PC-3 (cell line): Measurements from ENCODE around the gene LAX1. TPM values are rescaled to one million over a fixed set of nuclear protein-coding genes. Genes with fewer than 3 reads are reported as not detected.

Experiments
- ATAC-seq: fragments of 200-7000 bp; cut with Tn5 transposase; 2 replicates; pipeline ENCODE4 v1.9.1; 2020; ENCODE audit warnings: mild to moderate bottlenecking, moderate library complexity
- BruUV-seq: library from RNA; stranded (reverse); fragments of 400-500 nt; replicated peaks from 2 replicates; lab custom pipeline; 2021; lab: Mats Ljungman, UMichigan
- CTCF ChIA-PET: fragments of 300-600 bp; sonication (Branson Sonifier 250); formaldehyde crosslinking; loops from one replicate; lab custom pipeline; 2022; ENCODE audit warnings: antibody characterized with exemption; lab: Charles Lee
- POLR2A ChIA-PET: fragments of 300-600 bp; sonication (Branson Sonifier 250); formaldehyde crosslinking; loops from one replicate; lab custom pipeline; 2022; ENCODE audit warnings: antibody characterized with exemption; ENCODE audit not compliant: unreplicated experiment; lab: Charles Lee
- DNase-seq: peaks from one replicate; pipeline ENCODE4 v3.0.0-alpha.2; 2015
- H2AFZ ChIP-seq: fragments of 300-600 bp; sonication (generic); 2 replicates; pipeline ENCODE4 v1.6.0; 2016; ENCODE audit warnings: antibody characterized with exemption, low read length
- H3F3A ChIP-seq: fragments of 300-600 bp; sonication (generic); one replicate; pipeline ENCODE4 v1.6.0; 2017; ENCODE audit warnings: antibody characterized with exemption, low read length, control low read depth, mild to moderate bottlenecking; ENCODE audit not compliant: unreplicated experiment
- H3K27ac ChIP-seq: fragments of 300-600 bp; sonication (generic); 2 replicates; pipeline ENCODE4 v1.5.1; 2016; ENCODE audit warnings: mild to moderate bottlenecking, low read length
- H3K27me3 ChIP-seq: fragments of 300-600 bp; sonication (generic); 2 replicates; pipeline ENCODE4 v1.6.1; 2016; ENCODE audit warnings: low read length, mixed read lengths
- H3K36me3 ChIP-seq: fragments of 300-600 bp; sonication (generic); 2 replicates; pipeline ENCODE4 v1.6.1; 2016; ENCODE audit warnings: low read depth, mixed run types, low read length, mixed read lengths
- H3K4me1 ChIP-seq: fragments of 300-600 bp; sonication (generic); 2 replicates; pipeline ENCODE4 v1.5.1; 2016; ENCODE audit warnings: low read length; ENCODE audit not compliant: insufficient read depth
- H3K4me2 ChIP-seq: fragments of 300-600 bp; sonication (generic); 2 replicates; pipeline ENCODE4 v1.6.0; 2016; ENCODE audit warnings: low read length
- H3K4me3 ChIP-seq: fragments of 300-600 bp; sonication (generic); 2 replicates; pipeline ENCODE4 v1.5.1; 2016; ENCODE audit warnings: mild to moderate bottlenecking, low read length, mixed read lengths
- H3K79me2 ChIP-seq: fragments of 300-600 bp; sonication (generic); 2 replicates; pipeline ENCODE4 v1.6.1; 2017; ENCODE audit warnings: low read length, mixed read lengths
- H3K9ac ChIP-seq: fragments of 300-600 bp; sonication (generic); 2 replicates; pipeline ENCODE4 v1.6.0; 2016; ENCODE audit warnings: mild to moderate bottlenecking, low read length
- H3K9me2 ChIP-seq: fragments of 300-600 bp; sonication (generic); replicated peaks from 2 replicates; pipeline ENCODE4 v1.6.1; 2016; ENCODE audit warnings: mixed run types, low read length, mixed read lengths
- H3K9me3 ChIP-seq: fragments of 300-600 bp; sonication (generic); 2 replicates; pipeline ENCODE4 v1.6.1; 2016; ENCODE audit warnings: low read length, mixed read lengths
- H4K20me1 ChIP-seq: fragments of 300-600 bp; sonication (generic); 2 replicates; pipeline ENCODE4 v1.6.1; 2016; ENCODE audit warnings: low read length, mixed read lengths
- EZH2 ChIP-seq: fragments of 300-600 bp; sonication (generic); IDR thresholded peaks from one replicate; pipeline ENCODE4 v1.6.1; 2017; ENCODE audit warnings: antibody characterized with exemption, mild to moderate bottlenecking, low read length; ENCODE audit not compliant: unreplicated experiment
- EZH2phosphoT487 ChIP-seq: fragments of 300-600 bp; sonication (generic); IDR thresholded peaks from 2 replicates; pipeline ENCODE4 v1.6.1; 2018; ENCODE audit warnings: mild to moderate bottlenecking, antibody characterized with exemption, low read length, borderline replicate concordance
- intact Hi-C: fragments of 100-400 bp; cut with micrococcal nuclease; formaldehyde crosslinking; loops from 2 replicates; pipeline ENCODE4 v1.9.0; 2023
- total RNA-seq: library from RNA; depleted of rRNA; stranded (reverse); fragments of >200 nt; gene quantifications from 2 replicates; pipeline ENCODE4 v1.2.3, GENCODE V29; 2014
- TF ChIP-seq, protein P1 (sequence below): fragments of 300-600 bp; sonication (generic); conservative IDR thresholded peaks from 2 replicates; pipeline ENCODE4 v1.5.1; 2017; ENCODE audit warnings: antibody characterized with exemption, low read depth, mild to moderate bottlenecking, low read length

Gene LAX1
- total RNA-seq, 1 experiment from 2014 or later = not detected

DNA sequence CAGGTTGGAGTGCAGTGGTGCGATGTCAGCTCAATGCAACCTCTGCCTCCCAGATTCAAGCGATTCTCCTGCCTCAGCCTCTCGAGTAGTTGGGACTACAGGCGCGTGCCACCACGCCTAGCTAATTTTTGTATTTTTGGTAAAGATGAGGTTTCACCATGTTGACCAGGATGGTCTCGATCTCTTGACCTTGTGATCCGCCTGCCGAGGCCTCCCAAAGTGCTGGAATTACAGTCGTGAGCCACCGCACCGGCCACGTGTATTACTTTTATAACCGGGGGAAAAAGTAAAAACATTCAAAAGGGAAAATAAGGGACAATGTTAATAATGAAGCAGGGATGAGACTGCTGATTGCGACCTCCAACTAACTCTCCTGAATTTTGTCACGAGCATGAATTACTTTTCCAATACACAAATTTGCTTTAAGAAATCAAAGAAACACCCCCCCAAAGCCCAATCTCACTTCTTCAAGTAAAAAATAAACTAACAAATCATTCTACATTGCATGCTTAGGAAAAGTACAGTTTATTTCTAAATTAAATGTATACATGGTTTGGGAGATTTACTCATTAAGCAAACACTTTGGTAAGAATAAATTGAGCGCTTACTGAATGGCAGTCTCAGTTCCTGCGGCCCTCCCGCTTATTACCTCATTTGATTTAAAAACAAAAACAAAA is 29.9 kb downstream of the LAX1 start:
- CTCF ChIA-PET = no interaction called here

GRCh38 chr1:203795441-203796235 is 30.7 kb downstream of the LAX1 start, which contains the start of the genes ZBED6 and ZC3H11A:
TSS of gene ZBED6 (plus strand) at chr1:203795623. CDS start at chr1:203797523, 1,900 bp downstream.
TSS of gene ZC3H11A (plus strand) at chr1:203795623. CDS start at chr1:203817071, 21,448 bp downstream.
- Histone ChIP-seq H4K20me1 (peaks cover 41% of the 10 kb centered on the region), H3F3A (no peaks in the 10 kb centered on the region), H3K27ac (peak within 1 kb of the TSS; percentile 78), H3K4me2 (peak within 1 kb of the TSS; percentile 92), H3K9ac (peak within 1 kb of the TSS; percentile 91), H2AFZ (peak within 1 kb of the TSS; percentile 95), H3K9me2 (no peaks in the 10 kb centered on the region), H3K4me1 (peaks cover 25% of the 10 kb centered on the region), H3K9me3 (no peaks in the 10 kb centered on the region), H3K27me3 (no peaks in the 10 kb centered on the region), H3K4me3 (peak within 1 kb of the TSS; percentile 89), H3K79me2 (peaks cover 56% of the 10 kb centered on the region), H3K36me3 (peaks cover 35% of the 10 kb centered on the region)
- intact Hi-C loops = loop anchor here (5.0 to 10.0 kb wide), 3 partner anchors 171 to 262 kb away; partner anchors contain the start of gene ATP2B4
- no TSS peak for BruUV-seq
- ATAC-seq (peak; percentile 96), DNase-seq (peak; percentile 99)
- ChIA-PET POLR2A (no interaction called here), CTCF (no interaction called here)
- TF ChIP-seq, protein P1, sequence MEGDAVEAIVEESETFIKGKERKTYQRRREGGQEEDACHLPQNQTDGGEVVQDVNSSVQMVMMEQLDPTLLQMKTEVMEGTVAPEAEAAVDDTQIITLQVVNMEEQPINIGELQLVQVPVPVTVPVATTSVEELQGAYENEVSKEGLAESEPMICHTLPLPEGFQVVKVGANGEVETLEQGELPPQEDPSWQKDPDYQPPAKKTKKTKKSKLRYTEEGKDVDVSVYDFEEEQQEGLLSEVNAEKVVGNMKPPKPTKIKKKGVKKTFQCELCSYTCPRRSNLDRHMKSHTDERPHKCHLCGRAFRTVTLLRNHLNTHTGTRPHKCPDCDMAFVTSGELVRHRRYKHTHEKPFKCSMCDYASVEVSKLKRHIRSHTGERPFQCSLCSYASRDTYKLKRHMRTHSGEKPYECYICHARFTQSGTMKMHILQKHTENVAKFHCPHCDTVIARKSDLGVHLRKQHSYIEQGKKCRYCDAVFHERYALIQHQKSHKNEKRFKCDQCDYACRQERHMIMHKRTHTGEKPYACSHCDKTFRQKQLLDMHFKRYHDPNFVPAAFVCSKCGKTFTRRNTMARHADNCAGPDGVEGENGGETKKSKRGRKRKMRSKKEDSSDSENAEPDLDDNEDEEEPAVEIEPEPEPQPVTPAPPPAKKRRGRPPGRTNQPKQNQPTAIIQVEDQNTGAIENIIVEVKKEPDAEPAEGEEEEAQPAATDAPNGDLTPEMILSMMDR = no peak
- TF ChIP-seq EZH2 (no peak), EZH2phosphoT487 (no peak)

More for the DNA sequence above, 29.9 kb downstream of the LAX1 start:
- DNase-seq = no peak
- H3F3A ChIP-seq = no peaks in the 10 kb centered on the region
- H4K20me1 ChIP-seq = peaks cover 37% of the 10 kb centered on the region
- H3K27me3 ChIP-seq = no peaks in the 10 kb centered on the region
- H3K4me2 ChIP-seq = peak overlapping the region; percentile 92
- peak overlapping the region; percentile 91 for H3K9ac ChIP-seq
- H3K9me3 ChIP-seq = no peaks in the 10 kb centered on the region
- H2AFZ ChIP-seq = peak overlapping the region; percentile 95
- H3K4me3 ChIP-seq = peak overlapping the region; percentile 89
- peaks cover 34% of the 10 kb centered on the region for H3K36me3 ChIP-seq
- intact Hi-C loops = loop anchor here (5.0 to 10.0 kb wide), 3 partner anchors 170 to 262 kb away; partner anchors contain the start of gene ATP2B4
- POLR2A ChIA-PET = interaction anchor here (0.7 kb wide), 2 partner anchors 11 to 280 kb away, joined by 4 to 20 read pairs; no protein-coding TSS in a partner anchor
- H3K27ac ChIP-seq = peak overlapping the region; percentile 14; the same call in 1 of the 2 replicates
- TF ChIP-seq EZH2 = no peak
- TF ChIP-seq, protein P1 = no peak
- no peak for TF ChIP-seq EZH2phosphoT487
- no peak for ATAC-seq
- H3K9me2 ChIP-seq = no peaks in the 10 kb centered on the region
- peaks cover 25% of the 10 kb centered on the region for H3K4me1 ChIP-seq
- BruUV-seq = TSS peak; percentile 94
- peaks cover 48% of the 10 kb centered on the region for H3K79me2 ChIP-seq
